NCI-H128 (cell line): ENCODE results near the gene ZNF189.

ENCODE experiments used
- DNase-seq: peaks from one replicate; lab custom pipeline; 2025; ENCODE audit not compliant: unreplicated experiment; lab: John Stamatoyannopoulos, UW

The ZNF189 gene

GRCh38 chr9:101398068-101398929 is at the start of gene ZNF189, which contains the start of gene MRPL50:
ZNF189 (plus strand) TSS chr9:101398851; CDS start chr9:101399157, 306 bp downstream.
MRPL50 (minus strand) TSS chr9:101398618; CDS start chr9:101398592, 26 bp downstream.
- DNase-seq: peak; percentile 95

DNA sequence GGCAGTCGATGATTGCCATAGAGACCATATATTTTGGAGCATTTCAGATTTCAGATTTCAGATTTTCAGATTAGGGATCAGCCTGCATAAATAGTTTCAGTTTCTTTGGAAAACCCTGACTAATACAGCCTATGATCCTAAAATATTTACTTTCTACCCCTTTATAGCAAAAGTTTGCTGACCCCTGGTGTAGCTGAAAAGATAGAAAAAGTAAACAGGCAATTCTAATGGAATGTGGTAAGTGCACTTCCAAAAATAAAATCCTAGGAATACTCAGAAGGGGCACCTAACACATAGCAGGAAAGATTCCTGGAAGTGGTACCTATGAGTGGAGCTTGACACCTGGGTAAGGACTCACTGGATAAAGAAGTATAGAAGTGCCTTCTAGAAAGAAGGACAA is 48.4 kb upstream of the ZNF189 start:
- DNase-seq: no peak

DNA sequence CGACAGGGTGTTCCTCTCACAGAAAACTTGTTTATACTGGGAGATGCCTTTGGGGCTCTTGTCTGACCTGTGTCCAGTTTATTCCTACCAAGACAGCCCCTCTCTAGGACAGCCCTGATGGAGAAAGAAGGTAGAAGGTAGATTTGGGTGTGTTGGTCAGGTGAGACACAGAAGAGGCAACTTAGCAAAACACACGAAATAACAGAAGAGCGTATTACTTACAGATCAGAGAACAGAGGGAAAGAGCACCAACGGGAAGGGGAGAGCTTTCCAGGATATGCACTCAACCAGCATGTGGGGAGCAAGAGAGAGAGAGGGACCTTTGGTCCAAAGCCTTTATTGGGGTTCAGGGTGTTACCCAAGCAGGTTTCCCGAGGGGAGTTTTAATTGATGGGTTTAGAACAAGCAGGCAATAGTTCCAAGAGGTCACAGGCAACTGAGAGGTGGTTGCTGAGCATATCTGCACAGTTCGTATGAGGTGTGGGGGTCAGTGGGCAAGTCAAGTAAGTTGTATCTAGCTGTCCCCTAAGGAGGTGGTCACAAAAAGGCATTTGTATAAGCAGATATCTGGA is 45.7 kb upstream of the ZNF189 start:
- no peak for DNase-seq

- DNase-seq: no peak
Observed at GRCh38 chr9:101353683-101354082, 45.0 kb upstream of the ZNF189 start.

DNA sequence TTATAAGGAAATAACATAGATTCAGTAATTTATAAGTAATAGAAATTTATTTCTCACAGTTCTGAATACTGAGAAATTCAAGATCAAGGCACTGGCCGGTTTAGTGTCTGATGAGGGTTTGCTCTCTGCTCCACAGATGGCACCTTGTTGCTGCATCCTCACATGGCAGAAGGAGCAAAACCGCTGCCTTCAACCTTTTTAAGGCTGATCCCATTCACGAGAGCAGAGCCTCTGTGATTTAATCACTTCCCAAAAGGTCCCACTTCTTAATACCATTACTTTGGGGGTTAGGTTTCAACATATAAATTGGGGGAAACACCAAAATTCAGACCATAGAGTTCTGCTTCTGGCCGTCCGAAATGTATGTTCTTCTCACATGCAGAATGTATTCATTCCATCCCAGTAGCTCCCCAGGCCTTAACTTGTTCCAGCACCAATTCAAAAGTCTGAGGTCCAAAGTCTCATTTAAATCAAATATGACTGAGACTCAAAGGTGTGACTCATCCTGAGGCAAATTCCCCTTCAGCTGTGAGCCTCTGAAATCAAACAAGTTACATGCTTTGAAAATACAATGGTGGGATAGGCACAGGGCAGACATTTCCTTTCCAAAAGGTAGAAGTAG is 44.4 kb upstream of the ZNF189 start:
- DNase-seq: no peak

- DNase-seq: no peak
Observed at GRCh38 chr9:101354765-101355708, 43.6 kb upstream of the ZNF189 start.

GRCh38 chr9:101356619-101357018 is 42.0 kb upstream of the ZNF189 start:
- DNase-seq: no peak

DNA sequence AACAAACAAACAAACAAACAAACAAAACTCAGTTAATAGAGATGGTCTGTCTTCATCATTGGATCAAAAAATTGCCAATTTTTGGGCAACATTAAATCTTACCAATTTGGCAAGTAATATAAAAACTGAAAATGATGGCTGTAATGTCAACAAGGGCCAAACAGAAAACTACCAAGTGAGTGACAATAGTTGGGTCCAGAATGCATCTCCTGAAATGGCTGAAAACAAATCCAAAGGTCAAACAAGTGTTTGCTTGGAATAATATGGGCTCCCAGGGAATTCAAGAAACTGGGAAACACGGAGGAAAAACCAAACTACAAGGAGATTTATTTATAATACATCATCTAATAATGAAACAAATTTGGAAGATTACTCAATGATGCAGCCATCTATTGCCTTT is 39.0 kb upstream of the ZNF189 start:
- no peak for DNase-seq

DNA sequence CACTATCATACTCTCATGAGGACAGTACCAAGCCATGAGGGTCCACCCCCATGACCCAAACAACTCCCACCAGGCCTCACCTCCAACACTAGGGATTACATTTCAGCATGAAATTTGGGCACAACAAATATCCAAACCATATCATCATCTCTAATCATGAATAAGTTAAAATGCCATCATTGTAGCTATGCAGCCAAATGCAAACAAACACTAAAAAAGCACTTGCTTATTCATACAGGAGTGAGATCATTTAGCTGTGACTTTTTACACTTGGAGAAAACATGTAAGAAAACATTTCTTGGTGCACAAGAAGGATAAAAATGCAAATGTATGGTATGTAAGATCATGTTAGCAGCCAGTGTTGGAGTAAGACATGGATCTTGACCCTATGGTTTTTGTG is 38.0 kb upstream of the ZNF189 start:
- DNase-seq: no peak

DNA sequence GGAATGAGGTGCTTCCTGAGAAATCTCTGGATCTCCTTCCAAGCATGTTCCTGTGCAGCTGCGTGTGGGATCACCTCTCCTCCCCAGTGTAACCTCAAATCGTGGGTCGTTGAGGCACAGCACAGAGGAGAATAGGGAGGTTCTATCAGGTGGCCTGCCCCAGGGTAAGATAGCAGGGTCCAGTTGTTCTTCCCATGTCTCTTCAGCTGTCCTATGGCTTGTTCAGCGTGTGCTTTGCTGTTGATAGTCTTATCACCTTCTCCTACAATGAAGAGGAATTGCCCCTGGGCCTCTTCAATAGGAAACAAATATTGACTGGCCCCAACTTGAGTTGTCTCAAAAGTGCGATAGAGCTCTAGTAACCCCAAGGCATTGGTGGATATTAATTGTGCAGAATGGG is 36.2 kb upstream of the ZNF189 start:
- no peak for DNase-seq

DNA sequence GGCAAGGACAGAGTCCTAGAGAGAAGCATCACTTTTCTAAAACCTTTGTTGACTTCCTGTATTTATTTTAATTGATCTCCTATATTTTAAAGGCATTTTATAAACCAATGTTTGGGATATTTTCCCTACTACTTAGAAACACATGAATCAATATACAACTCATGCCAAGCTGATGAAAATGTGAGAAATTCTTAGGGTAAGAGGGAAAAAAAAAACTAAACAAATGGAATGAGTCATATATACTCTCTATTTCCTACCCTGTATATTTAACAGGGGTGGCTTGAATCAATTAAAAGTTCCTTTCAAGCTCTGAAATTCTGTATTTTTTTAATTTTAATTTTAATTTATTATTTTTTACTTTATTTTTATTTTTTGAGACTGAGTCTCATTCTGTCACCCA is 33.5 kb upstream of the ZNF189 start:
- DNase-seq: no peak

DNA sequence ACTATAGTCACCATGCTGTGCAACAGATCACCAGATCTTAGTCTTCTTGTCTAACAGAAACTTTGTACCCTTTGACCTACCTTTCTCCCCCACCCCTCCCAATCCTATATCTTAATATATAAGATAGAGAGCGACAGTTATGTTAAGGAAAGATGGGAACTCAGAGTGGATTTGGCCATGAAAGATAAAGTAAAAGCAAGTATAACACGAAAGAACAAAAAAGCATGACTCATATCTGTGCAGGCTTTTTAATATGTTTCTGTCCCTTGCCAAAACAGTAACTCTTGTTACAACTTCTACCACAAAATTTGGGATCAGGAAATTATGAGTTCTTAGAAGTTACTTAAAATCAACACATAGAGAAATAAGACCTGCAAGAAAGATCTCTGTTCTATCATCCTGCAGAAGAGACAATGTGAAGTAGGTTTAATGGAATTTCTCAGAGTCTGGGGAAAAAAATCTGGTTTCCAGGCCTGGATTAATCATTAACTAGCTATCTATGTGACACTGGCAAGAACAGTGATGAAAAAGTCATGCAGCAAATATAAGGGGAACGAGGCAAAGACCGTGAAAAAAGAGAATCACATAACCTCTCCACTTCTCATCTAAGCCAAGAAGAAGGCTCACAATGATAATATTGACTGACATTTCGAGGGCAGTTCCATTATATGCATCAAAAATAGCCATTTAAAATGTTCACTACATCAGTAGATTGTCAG is 32.5 kb upstream of the ZNF189 start:
- no peak for DNase-seq

GRCh38 chr9:101367323-101367722 is 31.3 kb upstream of the ZNF189 start:
- no peak for DNase-seq

DNA sequence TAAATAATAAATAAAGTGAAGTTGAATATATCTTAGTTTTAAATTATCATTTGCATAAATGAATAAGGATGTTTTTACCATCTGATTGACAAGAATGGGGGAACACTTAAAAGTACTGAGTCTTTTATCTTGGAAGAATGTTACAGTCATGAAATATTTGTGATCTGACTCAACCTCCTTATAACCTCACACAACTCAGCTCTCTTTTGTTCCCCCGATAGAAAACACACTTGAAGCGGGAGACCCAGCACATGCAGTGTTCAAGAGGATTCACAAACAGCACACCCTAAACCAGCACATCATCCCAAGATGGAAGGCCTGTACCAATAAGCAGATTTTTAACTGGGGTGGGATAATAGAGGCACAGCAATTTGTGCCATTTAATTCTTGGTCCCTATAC is 29.4 kb upstream of the ZNF189 start:
- no peak for DNase-seq

DNA sequence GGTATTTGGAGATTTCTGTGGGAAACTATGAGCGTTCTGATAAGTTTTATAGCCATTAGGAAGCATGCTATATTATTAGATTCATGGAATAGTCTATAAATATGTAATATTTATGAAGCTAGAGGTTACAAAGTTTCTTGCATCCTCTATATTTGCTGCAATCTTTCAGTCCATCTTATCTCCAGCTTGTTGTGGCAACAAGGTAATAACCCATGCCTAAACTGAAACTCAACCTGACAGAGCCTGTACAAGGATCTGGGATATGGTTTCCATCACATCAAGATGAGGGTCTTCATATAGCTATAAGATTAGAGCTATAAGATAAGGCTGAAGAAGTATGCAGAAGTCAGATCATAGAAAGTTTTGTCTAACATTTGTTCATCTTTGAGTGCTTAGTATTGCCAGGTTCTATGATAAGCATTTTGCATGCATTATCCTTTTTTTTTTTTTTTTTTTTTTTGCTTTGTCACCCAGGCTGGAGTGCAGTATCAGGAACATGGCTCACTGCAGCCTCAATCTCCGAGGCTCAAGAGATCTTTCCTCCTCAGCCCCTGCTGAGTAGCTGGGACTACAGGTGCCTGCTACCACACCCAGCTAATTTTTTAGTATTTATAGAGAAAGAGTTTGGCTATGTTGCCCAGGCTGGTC is 28.6 kb upstream of the ZNF189 start:
- DNase-seq: no peak

GRCh38 chr9:101371813-101372212 is 26.8 kb upstream of the ZNF189 start:
- no peak for DNase-seq

DNA sequence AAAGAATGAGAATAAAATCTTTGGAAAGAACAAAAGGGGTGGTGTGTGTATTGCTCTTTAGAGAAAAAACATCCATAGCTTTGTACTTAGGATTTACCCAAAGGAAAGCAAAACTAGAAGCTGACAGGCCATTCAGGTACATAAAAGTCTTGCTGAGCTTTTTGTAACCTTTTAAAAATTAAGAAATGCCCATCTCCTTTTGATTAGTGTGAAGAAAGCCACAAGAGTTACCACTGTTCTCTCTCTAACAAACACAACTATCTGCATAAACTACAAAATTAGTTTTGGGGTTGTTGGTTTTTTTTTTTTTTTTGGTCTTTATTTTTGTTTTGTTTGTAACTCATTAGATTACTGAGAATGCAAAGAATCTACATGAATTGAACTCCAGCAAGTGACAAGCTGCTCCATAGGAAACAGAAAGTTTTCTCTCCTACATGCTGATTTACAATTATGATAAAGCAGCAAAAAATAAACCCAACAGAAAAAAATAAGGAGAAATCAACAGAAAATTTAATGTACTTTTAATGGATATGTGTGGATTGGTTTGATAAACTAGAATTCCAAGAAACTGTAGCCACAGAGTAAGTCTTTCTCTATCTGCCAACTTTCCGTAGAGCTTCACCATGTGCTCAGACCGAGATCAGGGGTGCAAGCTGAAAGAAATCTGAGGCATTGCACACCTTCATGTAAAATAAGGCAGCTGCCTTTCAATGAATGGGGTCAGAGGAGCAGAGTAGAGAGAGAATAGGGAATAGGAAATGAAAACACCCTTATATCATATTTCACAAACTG is 26.1 kb upstream of the ZNF189 start:
- no peak for DNase-seq

- DNase-seq: no peak
Observed at GRCh38 chr9:101375546-101375945, 23.1 kb upstream of the ZNF189 start.
